Measurements from ENCODE around the gene PSMB3.
"Not testable (repeated sequence)": the region's sequence is repeated elsewhere in the genome, so short reads cannot be mapped to it uniquely, and the experiment has no call there.

PSMB3 gene

DNA sequence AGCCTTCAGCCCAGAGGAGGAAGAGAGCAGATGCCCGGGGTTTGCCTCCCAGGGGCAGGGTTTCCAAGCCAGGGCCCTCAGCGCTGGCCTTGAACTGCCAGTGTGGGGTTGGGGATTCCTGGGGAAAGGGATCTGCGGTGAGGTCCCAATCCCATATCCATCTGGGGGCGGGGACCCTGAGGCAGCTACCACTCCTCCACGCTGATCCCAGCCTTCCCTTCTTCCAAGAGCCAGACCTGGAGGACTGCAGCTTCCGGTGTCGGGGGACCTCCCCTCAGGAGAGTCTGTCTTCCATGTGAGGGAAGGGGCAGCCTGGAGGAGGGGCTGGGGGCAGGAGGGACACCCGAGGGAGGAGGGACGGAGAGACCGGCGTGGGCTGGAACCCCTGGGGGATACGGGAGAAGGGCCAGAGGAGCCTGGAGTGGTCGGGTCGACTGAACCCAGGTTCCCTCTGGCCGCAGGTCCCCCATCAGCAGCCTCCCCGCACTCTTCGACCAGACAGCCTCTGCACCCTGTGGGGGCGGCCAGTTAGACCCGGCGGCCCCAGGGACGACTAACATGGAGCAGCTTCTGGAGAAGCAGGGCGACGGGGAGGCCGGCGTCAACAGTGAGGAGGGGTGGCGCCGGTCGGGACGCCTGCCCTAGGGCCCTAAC is 33.1 kb upstream of the PSMB3 start:
- DNase-seq (ENCODE audit: extremely low read depth, low read depth) = no peak
- TF ChIP-seq, protein P1, sequence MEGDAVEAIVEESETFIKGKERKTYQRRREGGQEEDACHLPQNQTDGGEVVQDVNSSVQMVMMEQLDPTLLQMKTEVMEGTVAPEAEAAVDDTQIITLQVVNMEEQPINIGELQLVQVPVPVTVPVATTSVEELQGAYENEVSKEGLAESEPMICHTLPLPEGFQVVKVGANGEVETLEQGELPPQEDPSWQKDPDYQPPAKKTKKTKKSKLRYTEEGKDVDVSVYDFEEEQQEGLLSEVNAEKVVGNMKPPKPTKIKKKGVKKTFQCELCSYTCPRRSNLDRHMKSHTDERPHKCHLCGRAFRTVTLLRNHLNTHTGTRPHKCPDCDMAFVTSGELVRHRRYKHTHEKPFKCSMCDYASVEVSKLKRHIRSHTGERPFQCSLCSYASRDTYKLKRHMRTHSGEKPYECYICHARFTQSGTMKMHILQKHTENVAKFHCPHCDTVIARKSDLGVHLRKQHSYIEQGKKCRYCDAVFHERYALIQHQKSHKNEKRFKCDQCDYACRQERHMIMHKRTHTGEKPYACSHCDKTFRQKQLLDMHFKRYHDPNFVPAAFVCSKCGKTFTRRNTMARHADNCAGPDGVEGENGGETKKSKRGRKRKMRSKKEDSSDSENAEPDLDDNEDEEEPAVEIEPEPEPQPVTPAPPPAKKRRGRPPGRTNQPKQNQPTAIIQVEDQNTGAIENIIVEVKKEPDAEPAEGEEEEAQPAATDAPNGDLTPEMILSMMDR (IDR thresholded peaks at IDR 0.05; ENCODE audit: low read depth, low read length) = no peak

- no peak for DNase-seq (ENCODE audit: extremely low read depth, low read depth)
- TF ChIP-seq, protein P1 (IDR thresholded peaks at IDR 0.05; ENCODE audit: low read depth, low read length) = no peak
Measured at GRCh38 chr17:38719943-38720641, 32.4 kb upstream of the PSMB3 start.

- DNase-seq (ENCODE audit: extremely low read depth, low read depth) = no peak
- TF ChIP-seq, protein P1 (IDR thresholded peaks at IDR 0.05; ENCODE audit: low read depth, low read length) = no peak
Measured at GRCh38 chr17:38720941-38721340, 31.6 kb upstream of the PSMB3 start.

GRCh38 chr17:38721802-38722201 is 30.7 kb upstream of the PSMB3 start:
- TF ChIP-seq, protein P1 (IDR thresholded peaks at IDR 0.05; ENCODE audit: low read depth, low read length) = no peak
- no peak for DNase-seq (ENCODE audit: extremely low read depth, low read depth)

DNA sequence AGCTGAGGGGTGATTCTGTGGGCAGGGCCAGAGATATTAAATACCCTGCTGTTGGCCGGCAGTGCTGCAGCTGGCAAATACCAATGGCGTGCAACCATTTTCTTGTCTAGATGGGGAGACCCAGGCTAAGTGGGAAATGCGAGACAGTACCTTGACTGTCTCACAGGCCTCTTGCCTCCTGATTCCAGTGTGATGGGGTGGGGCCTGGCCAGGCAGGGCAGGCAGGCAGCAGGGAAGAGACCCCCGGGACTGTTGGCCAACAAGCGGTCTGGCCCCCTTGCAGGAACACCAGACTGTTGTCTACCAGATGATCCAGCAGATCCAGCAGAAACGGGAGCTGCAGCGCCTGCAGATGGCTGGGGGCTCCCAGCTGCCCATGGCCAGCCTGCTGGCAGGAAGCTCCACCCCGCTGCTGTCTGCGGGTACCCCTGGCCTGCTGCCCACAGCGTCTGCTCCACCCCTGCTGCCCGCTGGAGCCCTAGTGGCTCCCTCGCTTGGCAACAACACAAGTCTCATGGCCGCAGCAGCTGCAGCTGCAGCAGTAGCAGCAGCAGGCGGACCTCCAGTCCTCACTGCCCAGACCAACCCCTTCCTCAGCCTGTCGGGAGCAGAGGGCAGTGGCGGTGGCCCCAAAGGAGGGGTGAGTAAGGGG is 28.1 kb upstream of the PSMB3 start:
- no peak for DNase-seq (ENCODE audit: extremely low read depth, low read depth)
- TF ChIP-seq, protein P1 (IDR thresholded peaks at IDR 0.05; ENCODE audit: low read depth, low read length) = no peak

DNA sequence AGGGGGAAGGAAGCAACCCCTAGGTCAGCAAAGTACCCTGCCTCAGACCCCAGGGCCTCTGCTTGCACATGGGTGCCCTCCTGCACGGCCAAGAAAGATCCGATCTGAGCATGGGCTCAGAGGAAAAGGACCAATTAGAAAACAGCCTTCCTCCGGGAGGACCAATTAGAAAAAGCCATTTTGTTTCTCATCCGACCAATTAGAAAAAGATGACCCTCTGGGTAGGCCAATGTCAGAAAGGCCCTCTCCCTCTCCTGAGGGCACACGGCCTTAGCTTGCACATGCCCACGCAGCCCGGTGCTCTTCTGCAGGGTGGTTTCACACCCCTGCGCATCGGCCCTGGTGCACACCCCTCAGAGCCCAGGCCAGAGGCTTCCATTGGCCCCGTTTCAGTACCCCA is 27.5 kb upstream of the PSMB3 start:
- TF ChIP-seq, protein P1 (IDR thresholded peaks at IDR 0.05; ENCODE audit: low read depth, low read length) = no peak
- DNase-seq (ENCODE audit: extremely low read depth, low read depth) = no peak

DNA sequence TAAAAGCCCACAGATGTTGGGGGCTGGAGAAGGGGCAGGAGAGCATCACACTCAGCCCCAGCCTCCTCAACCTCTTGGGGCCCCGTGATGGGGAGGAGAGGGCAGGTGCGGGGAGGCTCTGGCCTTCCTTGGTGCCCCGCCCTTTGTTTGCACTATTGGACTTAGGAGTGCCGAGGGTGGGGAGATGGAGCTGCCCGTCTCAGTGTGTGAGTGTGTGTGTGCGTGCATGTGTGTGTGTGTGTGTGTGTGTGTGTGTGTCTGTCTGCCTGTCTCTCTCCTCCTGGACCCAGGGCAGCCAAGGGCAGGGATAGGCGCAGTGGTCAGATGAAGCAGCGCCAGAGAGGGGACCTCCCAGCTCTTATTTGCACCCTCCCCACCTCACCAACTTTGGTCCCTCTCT is 26.4 kb upstream of the PSMB3 start:
- not testable (repeated sequence) for DNase-seq (ENCODE audit: extremely low read depth, low read depth)
